LNCAP (cell line): ENCODE results near the gene GUCA2B.

Experiments
- CTCF ChIP-seq: fragments of 450-650 bp; IDR thresholded peaks from 2 replicates; pipeline ENCODE4 v1.5.1; 2017; ENCODE audit warnings: mild to moderate bottlenecking

Gene GUCA2B

GRCh38 chr1:42143896-42144710, 9.1 kb upstream of the GUCA2B start:
- TF ChIP-seq CTCF, result no peak

- TF ChIP-seq CTCF, result no peak
These were observed 8.4 kb upstream of the GUCA2B start for GRCh38 chr1:42144711-42145388.

- no peak for TF ChIP-seq CTCF
These were observed 7.9 kb upstream of the GUCA2B start for GRCh38 chr1:42145389-42145716.

GRCh38 chr1:42145764-42146625, 7.2 kb upstream of the GUCA2B start:
- no peak for TF ChIP-seq CTCF

- TF ChIP-seq CTCF, result peak; percentile 95
These were observed 6.4 kb upstream of the GUCA2B start for GRCh38 chr1:42146626-42147320.

GRCh38 chr1:42148166-42148565, 5.0 kb upstream of the GUCA2B start:
- TF ChIP-seq CTCF, result no peak

- no peak for TF ChIP-seq CTCF
These were observed 2.6 kb upstream of the GUCA2B start for GRCh38 chr1:42150651-42151050.
